Endothelial cell (in vitro differentiated cells): ENCODE data around the gene JAK1. TPM values are rescaled to one million over a fixed set of nuclear protein-coding genes. Genes with fewer than 3 reads are reported as not detected.

ENCODE experiments used
- DNase-seq: peaks from one replicate; pipeline ENCODE4 v3.0.0; 2021; ENCODE audit warnings: low spot score
- H3K27ac Mint-ChIP-seq: one replicate; pipeline ENCODE4 v1.8.0; 2021; ENCODE audit warnings: mixed read lengths, inconsistent platforms; ENCODE audit not compliant: unreplicated experiment
- H3K27me3 Mint-ChIP-seq: one replicate; pipeline ENCODE4 v1.8.0; 2021; ENCODE audit warnings: mild to moderate bottlenecking, moderate library complexity, mixed read lengths, inconsistent platforms; ENCODE audit not compliant: unreplicated experiment
- H3K36me3 Mint-ChIP-seq: one replicate; pipeline ENCODE4 v1.8.0; 2021; ENCODE audit warnings: mild to moderate bottlenecking, low read depth, mixed read lengths, inconsistent platforms; ENCODE audit not compliant: unreplicated experiment
- H3K4me1 Mint-ChIP-seq: one replicate; pipeline ENCODE4 v1.8.0; 2021; ENCODE audit warnings: mild to moderate bottlenecking, mixed read lengths, inconsistent platforms; ENCODE audit not compliant: unreplicated experiment
- H3K4me3 Mint-ChIP-seq: one replicate; pipeline ENCODE4 v1.8.0; 2021; ENCODE audit warnings: mild to moderate bottlenecking, mixed read lengths, inconsistent platforms; ENCODE audit not compliant: unreplicated experiment
- H3K9me3 Mint-ChIP-seq: one replicate; pipeline ENCODE4 v1.8.0; 2021; ENCODE audit warnings: mixed read lengths, inconsistent platforms; ENCODE audit not compliant: unreplicated experiment
- total RNA-seq: library from RNA; stranded (reverse); fragmentation: NEBNext Ultra II Directional; extraction: Animal tissue kit (Norgen Biotek cat#: 25700); gene quantifications from one replicate; pipeline ENCODE4 v1.2.1, GENCODE V29; 2021; ENCODE audit not compliant: unreplicated experiment
- TF ChIP-seq, protein P1 (sequence below): fragments of 200-600 bp; sonication (generic); IDR thresholded peaks from one replicate; pipeline ENCODE4 v1.5.0; 2021; ENCODE audit warnings: antibody characterized with exemption; ENCODE audit not compliant: unreplicated experiment

Gene JAK1
- total RNA-seq, 1 donor from 2014 or later, result 202 TPM

DNA sequence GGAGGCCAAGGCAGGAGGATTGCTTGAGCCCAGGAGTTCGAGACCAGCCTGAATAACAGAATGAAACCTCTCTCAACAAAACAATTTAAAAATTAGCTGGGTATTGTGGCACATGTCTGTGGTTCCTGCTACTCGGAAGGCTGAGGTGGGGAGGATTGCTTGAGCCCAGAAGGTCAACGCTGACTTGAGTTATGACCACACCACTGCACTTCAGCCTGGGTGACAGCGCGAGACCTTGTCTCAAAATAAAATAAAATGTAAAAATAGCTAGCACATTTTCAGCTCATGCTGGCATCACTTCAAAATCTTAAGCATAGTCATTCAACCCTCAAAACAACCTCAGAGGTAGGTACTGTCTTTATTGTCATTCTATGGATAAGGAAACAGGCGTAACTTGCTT, 6.4 kb downstream of the JAK1 start:
- Mint-ChIP-seq H3K27me3 (no peaks in the 10 kb centered on the region), H3K4me1 (peaks cover 52% of the 10 kb centered on the region), H3K4me3 (no peak overlapping the region), H3K27ac (no peak overlapping the region), H3K36me3 (peaks cover 4% of the 10 kb centered on the region), H3K9me3 (no peaks in the 10 kb centered on the region)
- TF ChIP-seq, protein P1, sequence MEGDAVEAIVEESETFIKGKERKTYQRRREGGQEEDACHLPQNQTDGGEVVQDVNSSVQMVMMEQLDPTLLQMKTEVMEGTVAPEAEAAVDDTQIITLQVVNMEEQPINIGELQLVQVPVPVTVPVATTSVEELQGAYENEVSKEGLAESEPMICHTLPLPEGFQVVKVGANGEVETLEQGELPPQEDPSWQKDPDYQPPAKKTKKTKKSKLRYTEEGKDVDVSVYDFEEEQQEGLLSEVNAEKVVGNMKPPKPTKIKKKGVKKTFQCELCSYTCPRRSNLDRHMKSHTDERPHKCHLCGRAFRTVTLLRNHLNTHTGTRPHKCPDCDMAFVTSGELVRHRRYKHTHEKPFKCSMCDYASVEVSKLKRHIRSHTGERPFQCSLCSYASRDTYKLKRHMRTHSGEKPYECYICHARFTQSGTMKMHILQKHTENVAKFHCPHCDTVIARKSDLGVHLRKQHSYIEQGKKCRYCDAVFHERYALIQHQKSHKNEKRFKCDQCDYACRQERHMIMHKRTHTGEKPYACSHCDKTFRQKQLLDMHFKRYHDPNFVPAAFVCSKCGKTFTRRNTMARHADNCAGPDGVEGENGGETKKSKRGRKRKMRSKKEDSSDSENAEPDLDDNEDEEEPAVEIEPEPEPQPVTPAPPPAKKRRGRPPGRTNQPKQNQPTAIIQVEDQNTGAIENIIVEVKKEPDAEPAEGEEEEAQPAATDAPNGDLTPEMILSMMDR, result no peak
- DNase-seq, result no peak

DNA sequence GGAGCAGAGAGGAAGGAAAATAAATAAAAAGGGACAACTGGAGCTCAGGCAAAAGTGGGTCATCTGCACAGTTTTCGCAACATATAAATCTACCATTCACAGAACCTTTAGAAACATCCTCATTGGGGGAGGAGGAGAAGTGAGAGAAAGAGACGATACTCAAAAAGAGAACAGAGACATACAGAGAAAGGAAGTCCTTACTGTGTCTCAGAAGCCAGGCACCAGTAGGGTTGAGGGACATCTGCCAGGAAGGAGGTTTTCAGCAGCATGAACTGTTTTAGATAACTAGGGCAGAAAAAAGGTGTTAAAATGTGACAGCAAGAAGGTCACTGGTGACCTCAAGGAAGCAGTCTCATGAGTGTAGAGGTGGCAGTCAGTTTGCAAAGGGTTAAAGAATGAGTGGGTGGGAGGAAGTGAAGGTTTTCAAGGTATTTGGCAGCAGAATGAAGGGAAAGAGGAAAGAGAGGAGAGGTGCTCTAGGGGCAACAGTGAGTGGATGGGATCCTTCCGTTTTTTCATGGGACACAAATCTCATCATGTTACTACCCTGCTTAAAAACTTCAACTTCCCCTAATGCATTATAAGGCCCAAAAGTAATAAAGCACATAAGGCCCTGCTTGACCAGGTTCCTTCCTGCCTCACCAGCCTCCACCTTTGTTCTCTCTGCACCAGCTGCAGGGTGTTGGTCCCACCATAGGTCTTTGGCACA, 9.5 kb downstream of the JAK1 start:
- Mint-ChIP-seq H3K9me3 (no peaks in the 10 kb centered on the region), H3K27ac (no peak overlapping the region), H3K4me1 (peaks cover 36% of the 10 kb centered on the region), H3K36me3 (peaks cover 4% of the 10 kb centered on the region), H3K4me3 (no peak overlapping the region), H3K27me3 (peaks cover 3% of the 10 kb centered on the region)
- TF ChIP-seq, protein P1, result no peak
- DNase-seq, result no peak

DNA sequence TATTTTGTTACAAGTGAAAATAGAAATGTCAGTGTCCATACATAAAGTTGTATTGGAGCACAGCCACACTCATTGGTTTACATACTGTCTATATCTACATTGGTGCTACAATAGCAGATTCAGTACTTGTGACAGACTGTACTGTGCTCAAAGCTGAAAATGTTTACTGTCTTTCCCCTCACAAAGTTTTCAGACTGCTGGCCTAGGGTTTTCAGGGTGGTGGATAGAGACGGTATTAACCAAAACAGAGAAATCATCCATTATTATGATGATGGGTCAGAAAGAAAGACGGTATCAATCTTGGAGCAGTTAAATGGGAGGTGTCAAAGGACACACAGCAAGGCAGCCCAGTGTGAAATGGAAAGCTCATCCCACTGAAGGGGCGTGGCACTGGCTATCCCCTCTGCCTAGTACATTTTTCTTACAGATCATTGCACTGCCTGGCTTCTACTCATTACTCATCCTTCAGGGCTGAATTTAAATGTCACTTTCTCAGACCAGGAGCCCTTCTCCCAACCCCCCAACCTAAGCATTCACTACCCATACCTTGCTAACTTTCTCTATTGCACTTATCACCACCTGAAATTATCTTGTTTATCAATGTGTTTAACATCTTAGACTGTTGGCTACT, 10.2 kb downstream of the JAK1 start:
- Mint-ChIP-seq H3K36me3 (no peaks in the 10 kb centered on the region), H3K27me3 (peaks cover 3% of the 10 kb centered on the region), H3K9me3 (no peaks in the 10 kb centered on the region), H3K27ac (no peak overlapping the region), H3K4me3 (no peak overlapping the region), H3K4me1 (peaks cover 34% of the 10 kb centered on the region)
- TF ChIP-seq, protein P1, result no peak
- no peak for DNase-seq

DNA sequence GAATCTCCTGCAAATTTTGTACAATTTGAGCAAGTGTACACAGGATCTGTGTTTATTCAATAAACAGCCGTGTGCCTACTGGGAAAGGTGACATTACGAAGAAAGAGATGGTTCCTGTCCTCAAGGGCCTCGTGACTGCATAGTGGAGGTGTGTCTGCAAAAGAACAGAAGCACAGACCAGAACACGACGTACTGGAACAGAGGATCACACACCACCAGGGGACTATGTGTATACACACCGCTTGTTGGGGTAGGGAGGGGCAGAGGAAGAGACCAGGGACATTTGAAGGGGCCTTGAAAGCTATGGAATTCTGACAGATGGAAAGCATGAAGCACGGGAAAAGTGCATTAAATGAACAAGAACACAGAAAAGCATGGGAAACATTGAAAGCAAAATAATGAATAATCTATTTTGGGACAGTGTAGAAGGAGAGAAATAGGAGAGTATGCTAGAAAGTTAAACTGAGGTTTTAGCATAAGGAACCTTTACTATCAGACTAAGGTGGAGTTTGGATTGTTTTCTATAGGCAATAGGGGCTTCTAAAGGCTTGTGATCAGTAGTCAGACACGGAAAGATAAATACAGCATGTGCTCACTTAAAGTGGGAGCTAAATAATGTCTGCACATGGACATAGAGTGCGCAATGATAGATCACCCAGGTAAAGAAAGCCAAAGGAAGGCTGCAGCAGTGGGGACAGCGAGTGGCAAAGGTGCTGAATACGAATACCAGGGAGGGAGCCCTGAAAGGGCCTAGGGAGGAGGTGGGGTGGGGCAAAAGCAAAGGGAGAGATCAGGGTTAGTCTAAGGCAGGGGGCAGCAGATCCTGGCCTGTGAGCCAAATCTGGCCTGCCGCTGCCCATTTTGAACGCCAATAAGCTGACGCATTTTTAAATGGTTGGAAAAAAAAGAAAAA, 11.0 kb downstream of the JAK1 start:
- no peaks in the 10 kb centered on the region for H3K36me3 Mint-ChIP-seq
- peaks cover 34% of the 10 kb centered on the region for H3K4me1 Mint-ChIP-seq
- no peak overlapping the region for H3K27ac Mint-ChIP-seq
- no peak overlapping the region for H3K4me3 Mint-ChIP-seq
- TF ChIP-seq, protein P1, result no peak
- peaks cover 3% of the 10 kb centered on the region for H3K27me3 Mint-ChIP-seq
- H3K9me3 Mint-ChIP-seq, result no peaks in the 10 kb centered on the region
- DNase-seq, result no peak
